Measurements from ENCODE around the gene ST3GAL5.

GRCh38 chr2:85905187-85905666, 16.4 kb upstream of the ST3GAL5 start:
- TF ChIP-seq CTCF (IDR thresholded peaks at IDR 0.05) (no peak), POLR2A (IDR thresholded peaks at IDR 0.05) (no peak)
